Peyer's patch (tissue), 4 donors: ENCODE data around the gene IGF1R.

Experiments
- CTCF ChIP-seq, 6 experiments: fragments of 450-650 bp in 4 of 6; fragments of 200-600 bp in 2 of 6; sonication (generic) in 1 of 6; IDR thresholded peaks; one replicate each; pipeline ENCODE4 v1.5.1; 2017 to 2019; ENCODE audit warnings: antibody characterized with exemption in 6 of 6, mild to moderate bottlenecking in 3 of 6, moderate library complexity in 1 of 6
- POLR2A ChIP-seq, 2 donors: fragments of 450-650 bp; IDR thresholded peaks; one replicate each; pipeline ENCODE4 v1.5.1; 2017; ENCODE audit warnings: antibody characterized with exemption in 2 of 2, mild to moderate bottlenecking in 2 of 2, moderate library complexity in 2 of 2

- TF ChIP-seq POLR2A (IDR thresholded peaks at IDR 0.05) (no peak), CTCF (IDR thresholded peaks at IDR 0.05) (no peak)
These were observed 301.9 kb downstream of the IGF1R start for GRCh38 chr15:98950248-98950647.
